CD4-positive, alpha-beta T cell treated with Interleukin-17A for 1 hour (primary cell): ENCODE results near the gene PLEKHA3.
"Not testable (repeated sequence)": the region's sequence is repeated elsewhere in the genome, so short reads cannot be mapped to it uniquely, and the experiment has no call there.

Source experiments
- DNase-seq: peaks from one replicate; pipeline ENCODE4 v3.0.0-alpha.2; 2020

PLEKHA3 gene

GRCh38 chr2:178480227-178481181, at the start of gene PLEKHA3:
TSS of gene PLEKHA3 (plus strand) at chr2:178480457. CDS start at chr2:178480870, 413 bp downstream.
- peak; percentile 86 for DNase-seq

GRCh38 chr2:178436662-178437061, 43.6 kb upstream of the PLEKHA3 start:
- no peak for DNase-seq

GRCh38 chr2:178441426-178441825, 38.8 kb upstream of the PLEKHA3 start:
- DNase-seq: no peak

- peak; percentile 23 for DNase-seq
Observed at GRCh38 chr2:178448968-178449661, 31.1 kb upstream of the PLEKHA3 start.

- no peak for DNase-seq
Observed at GRCh38 chr2:178449700-178450523, 30.3 kb upstream of the PLEKHA3 start.

GRCh38 chr2:178450524-178450773, 29.8 kb upstream of the PLEKHA3 start:
- DNase-seq: peak; percentile 87

- peak; percentile 95 for DNase-seq
Observed at GRCh38 chr2:178450774-178451525, 29.3 kb upstream of the PLEKHA3 start, which contains the start of the genes PJVK and PRKRA. TSS of gene PJVK (plus strand) at chr2:178451378. CDS start at chr2:178453410, 2,032 bp downstream. TSS of gene PRKRA (minus strand) at chr2:178451175. CDS start at chr2:178451030, 145 bp downstream.

GRCh38 chr2:178452334-178452733, 27.9 kb upstream of the PLEKHA3 start:
- DNase-seq: no peak

GRCh38 chr2:178452870-178453269, 27.4 kb upstream of the PLEKHA3 start:
- DNase-seq: no peak

- no peak for DNase-seq
Observed at GRCh38 chr2:178455947-178456346, 24.3 kb upstream of the PLEKHA3 start.

- no peak for DNase-seq
Observed at GRCh38 chr2:178457390-178457886, 22.8 kb upstream of the PLEKHA3 start.

- DNase-seq: no peak
Observed at GRCh38 chr2:178469219-178469849, 10.9 kb upstream of the PLEKHA3 start.

- DNase-seq: not testable (repeated sequence)
Observed at GRCh38 chr2:178471313-178471712, 8.9 kb upstream of the PLEKHA3 start.

GRCh38 chr2:178473373-178473772, 6.9 kb upstream of the PLEKHA3 start:
- no peak for DNase-seq

- no peak for DNase-seq
Observed at GRCh38 chr2:178473931-178474330, 6.3 kb upstream of the PLEKHA3 start.

GRCh38 chr2:178474560-178474959, 5.7 kb upstream of the PLEKHA3 start:
- no peak for DNase-seq

- DNase-seq: no peak
Observed at GRCh38 chr2:178476477-178476876, 3.8 kb upstream of the PLEKHA3 start.

GRCh38 chr2:178477443-178478129, 2.7 kb upstream of the PLEKHA3 start:
- no peak for DNase-seq

- DNase-seq: no peak
Observed at GRCh38 chr2:178478130-178478438, 2.2 kb upstream of the PLEKHA3 start.

GRCh38 chr2:178478439-178479274, 1.6 kb upstream of the PLEKHA3 start, which contains the start of gene FKBP7:
TSS of gene FKBP7 (minus strand) at chr2:178478600. CDS start at chr2:178478499, 101 bp downstream.
- DNase-seq: peak; percentile 87
